ENCODE results near the gene LXN.

DNA sequence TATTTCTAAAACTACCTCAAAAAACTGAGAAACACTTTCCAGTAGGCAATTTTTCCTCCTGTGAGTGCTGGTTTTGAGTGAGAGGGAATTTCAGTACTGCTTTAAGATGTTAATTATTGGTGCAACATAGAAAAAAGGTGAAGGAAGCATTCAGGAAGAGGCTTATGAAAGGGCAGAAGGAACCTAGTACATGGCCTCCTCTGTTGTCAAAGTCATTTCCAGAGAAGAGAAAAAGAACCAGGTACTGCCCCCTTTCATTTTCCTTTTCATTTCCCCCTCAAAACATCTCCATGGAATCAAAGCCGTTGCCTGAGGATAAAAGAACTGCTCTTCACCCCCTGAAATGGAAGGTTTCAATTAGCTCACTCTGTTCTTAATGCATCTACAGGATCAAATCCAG is 40.0 kb upstream of the LXN start:
- TF ChIP-seq CTCF (IDR thresholded peaks at IDR 0.05) (no peak), POLR2A (IDR thresholded peaks at IDR 0.05) (no peak)

Data from body of pancreas (tissue), 4 donors.